Measurements from ENCODE around the gene SRCIN1. TPM values are rescaled to one million over a fixed set of nuclear protein-coding genes. Genes with fewer than 3 reads are reported as not detected.

Gene SRCIN1
- total RNA-seq, 1 experiment from 2014 or later: 6.9 TPM

DNA sequence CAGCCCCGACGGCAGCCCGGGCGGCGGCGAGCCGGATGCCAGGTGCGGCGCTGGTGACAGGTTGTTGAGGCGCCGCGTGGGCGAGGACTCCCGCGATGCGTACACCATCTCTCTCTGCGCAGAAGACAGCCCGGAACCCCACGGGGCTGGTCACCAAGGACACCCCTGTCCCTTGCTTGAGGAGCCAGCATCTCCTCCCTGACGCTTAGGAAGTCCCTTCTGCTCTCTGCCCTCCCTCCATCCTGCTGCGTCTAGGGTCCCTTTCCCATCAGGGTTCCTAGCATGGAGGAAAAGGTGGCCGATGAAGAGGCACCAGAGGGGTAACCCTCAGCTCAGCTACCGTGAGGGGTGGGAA lies 43.6 kb downstream of the SRCIN1 start:
- H3K27ac ChIP-seq (ENCODE audit: insufficient read length, low read depth, low read length): no peak overlapping the region
- H3K18ac ChIP-seq (ENCODE audit: insufficient read length, low read depth, low read length): no peak overlapping the region
- no peak overlapping the region for H2BK5ac ChIP-seq (ENCODE audit: insufficient read length, low read length)
- no peak overlapping the region for H2BK20ac ChIP-seq (ENCODE audit: low read depth, low read length, poor library complexity, severe bottlenecking)
- no peak overlapping the region for H2BK12ac ChIP-seq (ENCODE audit: insufficient read length, low read depth, low read length)
- peaks cover 0 to 3% (median 0%) of the 10 kb centered on the region in 3 experiments; a peak in 1 of 7 replicates for H3K36me3 Mint-ChIP-seq (ENCODE audit: insufficient read depth in 1 of 3, low read depth in 3 of 3)
- H3K27me3 Mint-ChIP-seq (ENCODE audit: low read depth): peaks cover 94% of the 10 kb centered on the region
- H4K8ac ChIP-seq (replicated peaks; ENCODE audit: insufficient read length, low read depth, low read length): no peak overlapping the region
- no peaks in the 10 kb centered on the region for H3K79me2 ChIP-seq (ENCODE audit: insufficient read depth, low read length)
- H4K91ac ChIP-seq (ENCODE audit: insufficient read length, low read depth, low read length): no peak overlapping the region
- H3K4me1 ChIP-seq (ENCODE audit: insufficient read depth, low read length): 0 out of 2 replicates have a peak, but pooled peaks cover 3% of the 10 kb centered on the region
- H3T11ph ChIP-seq (ENCODE audit: low read length): no peak overlapping the region
- H3K23ac ChIP-seq (ENCODE audit: insufficient read length, low read depth, low read length): no peak overlapping the region
- no peak overlapping the region for H3K4ac ChIP-seq (ENCODE audit: low read depth, low read length)
- H3K4me1 Mint-ChIP-seq: peaks cover 38 to 65% of the 10 kb centered on the region in 2 experiments
- H3K27ac Mint-ChIP-seq: no peak overlapping the region
- TF ChIP-seq, protein P1, sequence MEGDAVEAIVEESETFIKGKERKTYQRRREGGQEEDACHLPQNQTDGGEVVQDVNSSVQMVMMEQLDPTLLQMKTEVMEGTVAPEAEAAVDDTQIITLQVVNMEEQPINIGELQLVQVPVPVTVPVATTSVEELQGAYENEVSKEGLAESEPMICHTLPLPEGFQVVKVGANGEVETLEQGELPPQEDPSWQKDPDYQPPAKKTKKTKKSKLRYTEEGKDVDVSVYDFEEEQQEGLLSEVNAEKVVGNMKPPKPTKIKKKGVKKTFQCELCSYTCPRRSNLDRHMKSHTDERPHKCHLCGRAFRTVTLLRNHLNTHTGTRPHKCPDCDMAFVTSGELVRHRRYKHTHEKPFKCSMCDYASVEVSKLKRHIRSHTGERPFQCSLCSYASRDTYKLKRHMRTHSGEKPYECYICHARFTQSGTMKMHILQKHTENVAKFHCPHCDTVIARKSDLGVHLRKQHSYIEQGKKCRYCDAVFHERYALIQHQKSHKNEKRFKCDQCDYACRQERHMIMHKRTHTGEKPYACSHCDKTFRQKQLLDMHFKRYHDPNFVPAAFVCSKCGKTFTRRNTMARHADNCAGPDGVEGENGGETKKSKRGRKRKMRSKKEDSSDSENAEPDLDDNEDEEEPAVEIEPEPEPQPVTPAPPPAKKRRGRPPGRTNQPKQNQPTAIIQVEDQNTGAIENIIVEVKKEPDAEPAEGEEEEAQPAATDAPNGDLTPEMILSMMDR (conservative IDR thresholded peaks at IDR 0.05): no peak
- no CpG with 5 or more reads among the region's 23 CpGs for WGBS (ENCODE audit: extremely low coverage, insufficient read length, low lambda C conversion rate)
- no peak for DNase-seq
- no peaks in the 10 kb centered on the region for H3K9me3 ChIP-seq (ENCODE audit: control insufficient read depth, low read depth, low read length)
- peaks cover 68% of the 10 kb centered on the region for H3K27me3 ChIP-seq (ENCODE audit: insufficient read depth, low read length)
- no peak overlapping the region for H3K14ac ChIP-seq (ENCODE audit: insufficient read depth, low read length)
- no peak overlapping the region for H3K9ac ChIP-seq (ENCODE audit: extremely low read depth, insufficient read length, low read length)
- H3K9me3 Mint-ChIP-seq: no peaks in the 10 kb centered on the region; a peak in 2 of 5 replicates
- no peak overlapping the region for H2BK120ac ChIP-seq (ENCODE audit: low read depth, low read length, poor library complexity, severe bottlenecking)
- no peak overlapping the region for H2AK5ac ChIP-seq (ENCODE audit: insufficient read length, low read length)
- H2BK15ac ChIP-seq (ENCODE audit: low read depth, low read length): no peak overlapping the region
- H4K20me1 ChIP-seq (ENCODE audit: control insufficient read depth, insufficient read depth, insufficient read length): peaks cover 2% of the 10 kb centered on the region
- no peak overlapping the region for H3K4me2 ChIP-seq (ENCODE audit: insufficient read depth, insufficient read length, low read length)
- H2AFZ ChIP-seq (ENCODE audit: low read length): no peak overlapping the region
- peaks cover 26% of the 10 kb centered on the region for H3K23me2 ChIP-seq (ENCODE audit: insufficient read length, low read depth, low read length, poor library complexity, severe bottlenecking)
- no peak overlapping the region for H3K56ac ChIP-seq (ENCODE audit: insufficient read length, low read depth, low read length)
- no peaks in the 10 kb centered on the region for H3K79me1 ChIP-seq (ENCODE audit: insufficient read depth, low read depth, low read length, poor library complexity, severe bottlenecking)
- no peak overlapping the region for H4K5ac ChIP-seq (ENCODE audit: insufficient read length, low read depth, low read length)
- peak overlapping the region in 1 of 2 experiments; percentile 86; a peak in 3 of 5 replicates for H3K4me3 Mint-ChIP-seq

Measured in H9 (cell line).